K562 (cell line): ENCODE measurements around the gene ATAD3B. TPM values are rescaled to one million over a fixed set of nuclear protein-coding genes. Genes with fewer than 3 reads are reported as not detected.

ENCODE experiments used
- ATAC-seq: fragments of 200-7000 bp; cut with Tn5 transposase; 3 replicates; pipeline ENCODE4 v1.9.1; 2020; ENCODE audit warnings: moderate library complexity
- BruUV-seq: library from RNA; stranded (reverse); fragments of 400-500 nt; replicated peaks from 2 replicates; lab custom pipeline; 2021; lab: Mats Ljungman, UMichigan
- CTCF ChIA-PET: fragments of 300-600 bp; formaldehyde crosslinking; extraction: SDS; loops from one replicate; lab custom pipeline; 2021; ENCODE audit warnings: low intra/inter-chr PET ratio; lab: Yijun Ruan, JAX
- POLR2A ChIA-PET: fragments of 300-600, 350-650 bp; sonication (Branson Sonifier 250); formaldehyde crosslinking; extraction: SDS; loops from one replicate; lab custom pipeline; 2021; ENCODE audit warnings: antibody characterized with exemption, inconsistent platforms; lab: Yijun Ruan, JAX
- DNase-seq, 4 experiments: peaks; one replicate each; pipeline versions ENCODE4 v3.0.0 to v3.0.0-alpha.2; 2011 to 2018; ENCODE audit warnings: low spot score in 3 of 4, mixed read lengths in 3 of 4; ENCODE audit errors: extremely low read depth in 1 of 4
- FAIRE-seq: peaks from 2 replicates; lab custom pipeline; 2011; peaks lifted over from hg19 to GRCh38; lab: Jason Lieb, UNC
- H2AFZ ChIP-seq: 2 replicates; pipeline ENCODE4 v1.6.0; 2011; ENCODE audit warnings: low read depth, low read length, control low read depth, inconsistent platforms
- H3K27ac ChIP-seq: fragments of 200-600 bp; 3 replicates; pipeline ENCODE4 v1.8.0; 2011; ENCODE audit warnings: low read depth, mild to moderate bottlenecking, control low read depth, inconsistent platforms, low read length, moderate library complexity, mixed read lengths; ENCODE audit errors: extremely low read depth
- H3K27me3 ChIP-seq, 2 experiments: fragments of 300-600 bp in 1 of 2; 2 replicates in 1 of 2; 3 replicates in 1 of 2; pipeline versions ENCODE4 v1.6.0 to v1.8.0; 2011; ENCODE audit warnings: inconsistent platforms in 2 of 2, low read length in 2 of 2, mild to moderate bottlenecking in 1 of 2, mixed read lengths in 1 of 2, moderate library complexity in 1 of 2; ENCODE audit not compliant: control insufficient read depth in 2 of 2, insufficient read depth in 2 of 2
- H3K36me3 ChIP-seq: fragments of 300-600 bp; 3 replicates; pipeline ENCODE4 v1.8.0; 2011; ENCODE audit warnings: mild to moderate bottlenecking, low read length, inconsistent platforms; ENCODE audit not compliant: control insufficient read depth, insufficient read depth
- H3K4me1 ChIP-seq, 2 experiments: fragments of 200-600 bp in 1 of 2; replicated peaks in 1 of 2; 2 replicates in 1 of 2; 3 replicates in 1 of 2; pipeline versions ENCODE4 v1.5.1 to v1.8.0; 2011; ENCODE audit warnings: inconsistent platforms in 2 of 2, low read length in 2 of 2, mild to moderate bottlenecking in 1 of 2, mixed read lengths in 1 of 2, moderate library complexity in 1 of 2; ENCODE audit not compliant: control insufficient read depth in 2 of 2, insufficient read depth in 2 of 2
- H3K4me2 ChIP-seq: 2 replicates; pipeline ENCODE4 v1.6.1; 2011; ENCODE audit warnings: low read length, control low read depth, inconsistent platforms, mixed read lengths; ENCODE audit not compliant: insufficient read depth
- H3K4me3 ChIP-seq: fragments of 200-600 bp; sonication (generic), shearing (Covaris generic); 2 replicates; pipeline ENCODE4 v1.5.1; 2016; ENCODE audit warnings: control low read depth, inconsistent platforms
- H3K79me2 ChIP-seq: fragments of 200-600 bp; 3 replicates; pipeline ENCODE4 v1.8.0; 2011; ENCODE audit warnings: low read length, inconsistent platforms; ENCODE audit not compliant: control insufficient read depth, insufficient read depth
- H3K9ac ChIP-seq, 2 experiments: 2 replicates each; pipeline versions ENCODE4 v1.6.0 to v1.6.1; 2011; ENCODE audit warnings: low read depth in 2 of 2, low read length in 2 of 2, control low read depth in 1 of 2, inconsistent platforms in 1 of 2, mild to moderate bottlenecking in 1 of 2, mixed read lengths in 1 of 2; ENCODE audit not compliant: insufficient read depth in 1 of 2
- H3K9me1 ChIP-seq: one replicate; pipeline ENCODE4 v1.6.0; 2011; ENCODE audit warnings: inconsistent platforms, mild to moderate bottlenecking, low read length, moderate library complexity; ENCODE audit not compliant: control insufficient read depth, insufficient read depth
- H3K9me3 ChIP-seq: replicated peaks from 2 replicates; pipeline ENCODE4 v1.5.1; 2011; ENCODE audit warnings: low read depth, low read length, inconsistent platforms; ENCODE audit not compliant: control insufficient read depth, insufficient read depth
- H4K20me1 ChIP-seq: replicated peaks from 2 replicates; pipeline ENCODE4 v1.6.1; 2011; ENCODE audit warnings: low read length, inconsistent platforms, mixed read lengths; ENCODE audit not compliant: control insufficient read depth, insufficient read depth
- HDAC6 ChIP-seq: IDR thresholded peaks from 2 replicates; pipeline ENCODE4 v1.6.1; 2012; ENCODE audit warnings: low read depth, mild to moderate bottlenecking, control low read depth, inconsistent platforms, low read length, moderate library complexity
- WGBS: fragments of 100-300 bp; shearing (Covaris generic); methylation state at CpG from one replicate; pipeline ENCODE4 v1.1.6; 2016; ENCODE audit warnings: low coverage, mixed read lengths; ENCODE audit not compliant: insufficient coverage; ENCODE audit errors: missing lambda C conversion rate; 5-methylcytosine and 5-hydroxymethylcytosine counted together
- in situ Hi-C: fragments of 300-500 bp; cut with MboI; formaldehyde crosslinking; loops from 4 replicates; pipeline ENCODE4 v1.15.0; 2018; ENCODE audit warnings: inconsistent platforms, mixed read lengths
- intact Hi-C: fragments of 100-400 bp; cut with micrococcal nuclease; formaldehyde crosslinking; loops from 2 replicates; pipeline ENCODE4 v1.14.2; 2022
- polyA plus RNA-seq, 8 experiments: library from polyadenylated mRNA; depleted of rRNA in 4 of 8; stranded (reverse) in 5 of 8; unstranded in 3 of 8; fragments of >200 nt; fragmentation: Nextera tagmentation in 2 of 8; fragmentation: Illumina TruSeq in 1 of 8; extraction: Ambion mirVana in 2 of 8; extraction: Trizol in 1 of 8; gene quantifications; 2 replicates each; pipeline versions ENCODE4 v1.2.1 to v1.2.3, GENCODE V29; 2011 to 2014; ENCODE audit warnings: inconsistent platforms in 1 of 8, missing spikeins in 1 of 8
- total RNA-seq, 7 experiments: library from RNA; depleted of rRNA in 6 of 7; stranded (reverse); fragments of >200 nt in 6 of 7; fragmentation: Illumina TruSeq in 2 of 7; extraction: Trizol in 2 of 7; gene quantifications; 2 replicates each; pipeline versions ENCODE4 v1.2.1 to v1.2.3, GENCODE V29; 2011 to 2021; ENCODE audit warnings: low replicate concordance in 1 of 7
- TF ChIP-seq, protein P1 (sequence below): sonication (generic); formaldehyde crosslinking; IDR thresholded peaks from 2 replicates; pipeline ENCODE4 v1.8.1; 2023; ENCODE audit warnings: mild to moderate bottlenecking, missing genetic modification reagents

ATAD3B gene
- total and polyA plus RNA-seq, 9 of the 15 experiments (the other 6 are each of a cell fraction or from before 2014, with no cell fraction given): 0.07 to 113 (median 27.7) TPM

DNA sequence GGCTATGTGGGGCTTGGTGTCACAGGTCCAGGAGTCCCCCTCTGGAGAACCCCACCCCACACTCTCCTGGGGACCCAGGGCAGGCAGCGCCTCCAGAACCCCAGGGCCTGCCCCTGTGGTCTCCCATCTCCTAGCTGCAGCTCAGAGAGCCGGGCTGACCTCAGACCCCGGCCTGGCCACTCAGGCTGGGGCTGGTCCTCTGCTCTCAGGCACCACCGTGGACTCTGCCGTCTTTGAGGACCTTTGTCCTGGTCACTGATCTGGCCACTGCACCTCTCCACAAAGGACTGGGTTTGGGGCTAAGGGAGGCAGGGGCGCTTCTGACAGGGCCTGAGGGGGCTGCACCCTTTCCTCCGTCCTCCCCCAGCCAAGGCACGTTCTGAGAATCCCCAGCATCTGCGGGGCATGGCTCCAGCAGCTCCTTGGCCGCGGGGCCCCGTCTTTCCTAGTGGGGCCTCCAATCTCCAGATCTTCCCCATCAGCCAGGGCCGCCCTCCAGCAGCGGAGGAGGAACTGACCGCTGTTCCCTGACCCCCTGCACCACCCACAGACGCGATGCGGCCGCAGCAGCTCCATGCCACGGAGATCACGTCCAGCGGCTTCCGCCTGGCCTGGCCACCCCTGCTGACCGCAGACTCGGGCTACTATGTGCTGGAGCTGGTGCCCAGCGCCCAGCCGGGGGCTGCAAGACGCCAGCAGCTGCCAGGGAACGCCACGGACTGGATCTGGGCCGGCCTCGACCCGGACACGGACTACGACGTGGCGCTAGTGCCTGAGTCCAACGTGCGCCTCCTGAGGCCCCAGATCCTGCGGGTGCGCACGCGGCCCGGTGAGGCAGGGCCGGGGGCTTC is 32.8 kb upstream of the ATAD3B start:
- Histone ChIP-seq H3K27me3 (no peaks in the 10 kb centered on the region), H2AFZ (no peak overlapping the region), H3K4me1 (peaks cover 22 to 88% of the 10 kb centered on the region in 2 experiments), H3K9ac (peak overlapping the region in 1 of 2 experiments; percentile 73; a peak in 2 of 4 replicates), H3K4me2 (no peak overlapping the region), H3K4me3 (no peak overlapping the region), H3K27ac (no peak overlapping the region), H3K79me2 (no peaks in the 10 kb centered on the region; the same call in 2 of the 3 replicates), H3K9me3 (no peaks in the 10 kb centered on the region), H3K9me1 (no peaks in the 10 kb centered on the region), H3K36me3 (no peaks in the 10 kb centered on the region), H4K20me1 (no peaks in the 10 kb centered on the region)
- ATAC-seq: no peak
- FAIRE-seq: no peak
- CTCF ChIA-PET: no interaction called here
- in situ Hi-C loops: no loop called here
- intact Hi-C loops: no loop called here
- 79% methylated on average over 39 of the region's 45 CpGs for WGBS
- BruUV-seq: no TSS peak
- no peak for TF ChIP-seq HDAC6
- TF ChIP-seq, protein P1, sequence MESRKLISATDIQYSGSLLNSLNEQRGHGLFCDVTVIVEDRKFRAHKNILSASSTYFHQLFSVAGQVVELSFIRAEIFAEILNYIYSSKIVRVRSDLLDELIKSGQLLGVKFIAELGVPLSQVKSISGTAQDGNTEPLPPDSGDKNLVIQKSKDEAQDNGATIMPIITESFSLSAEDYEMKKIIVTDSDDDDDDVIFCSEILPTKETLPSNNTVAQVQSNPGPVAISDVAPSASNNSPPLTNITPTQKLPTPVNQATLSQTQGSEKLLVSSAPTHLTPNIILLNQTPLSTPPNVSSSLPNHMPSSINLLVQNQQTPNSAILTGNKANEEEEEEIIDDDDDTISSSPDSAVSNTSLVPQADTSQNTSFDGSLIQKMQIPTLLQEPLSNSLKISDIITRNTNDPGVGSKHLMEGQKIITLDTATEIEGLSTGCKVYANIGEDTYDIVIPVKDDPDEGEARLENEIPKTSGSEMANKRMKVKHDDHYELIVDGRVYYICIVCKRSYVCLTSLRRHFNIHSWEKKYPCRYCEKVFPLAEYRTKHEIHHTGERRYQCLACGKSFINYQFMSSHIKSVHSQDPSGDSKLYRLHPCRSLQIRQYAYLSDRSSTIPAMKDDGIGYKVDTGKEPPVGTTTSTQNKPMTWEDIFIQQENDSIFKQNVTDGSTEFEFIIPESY (CRISPR knock-in tag): peak; percentile 80
- DNase-seq: no peak
- POLR2A ChIA-PET: interaction anchor here (0.6 to 0.7 kb wide), 3 partner anchors 20 to 51 kb away, joined by 3 to 5 read pairs (median 3); no protein-coding TSS in a partner anchor
